Eye (tissue), 1 donor: Measurements from ENCODE around the gene NNMT.
A peak's percentile ranks its signal among the peaks of the same experiment; 100 is the strongest.

Experiments used
- DNase-seq: peaks from one replicate; pipeline ENCODE4 v3.0.0-alpha.2; 2015

The NNMT gene

DNA sequence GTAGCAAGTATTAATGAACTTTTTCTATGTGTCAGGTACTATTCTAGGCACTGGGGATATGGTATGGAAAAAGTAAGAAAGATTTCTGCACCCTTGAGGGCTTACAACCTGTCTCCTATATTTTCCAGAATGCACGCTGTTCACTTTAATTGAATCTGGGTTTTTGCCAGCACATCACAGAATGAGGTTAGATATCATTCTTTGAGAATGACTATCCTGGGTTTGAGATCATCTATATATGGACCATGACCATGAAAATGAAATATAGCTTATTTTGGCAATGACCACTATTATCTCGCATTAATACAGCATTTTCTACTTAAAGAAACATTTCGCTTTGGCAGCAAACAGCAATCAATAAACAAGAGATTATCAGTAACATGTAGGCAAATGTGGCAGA lies 57.2 kb downstream of the NNMT start:
- peak; percentile 10 for DNase-seq

- DNase-seq, result peak; percentile 77
Observed at GRCh38 chr11:114354076-114354475, 57.9 kb downstream of the NNMT start.

DNA sequence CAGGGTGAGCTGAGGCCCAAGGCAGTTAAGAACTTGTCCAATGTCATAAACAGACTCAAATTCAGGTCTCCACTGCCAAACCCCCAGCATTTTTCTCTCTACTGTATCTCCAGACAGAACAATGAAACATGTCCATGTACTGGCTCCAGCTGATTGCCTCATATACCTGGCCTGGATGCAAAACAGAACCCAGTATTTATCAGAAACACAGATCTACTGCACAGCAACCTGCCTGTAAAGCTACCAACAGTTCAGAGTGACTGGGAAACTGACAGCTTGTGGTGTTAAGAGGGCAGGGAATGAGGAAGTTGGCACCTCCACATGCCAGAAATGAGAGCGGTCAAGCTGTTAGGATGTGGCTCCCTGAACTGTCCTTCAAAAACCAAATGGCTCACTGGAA lies 62.5 kb downstream of the NNMT start:
- no peak for DNase-seq

GRCh38 chr11:114359342-114359741 lies 63.1 kb downstream of the NNMT start:
- no peak for DNase-seq

- no peak for DNase-seq
Observed at GRCh38 chr11:114362326-114362725, 66.1 kb downstream of the NNMT start.

GRCh38 chr11:114362958-114363357 lies 66.8 kb downstream of the NNMT start:
- no peak for DNase-seq
